GM19238 (cell line): ENCODE measurements around the gene EDRF1.
"Not testable (repeated sequence)": the region's sequence is repeated elsewhere in the genome, so short reads cannot be mapped to it uniquely, and the experiment has no call there.

Experiments
- DNase-seq: peaks from one replicate; pipeline ENCODE4 v3.0.0; 2011; ENCODE audit warnings: low spot score; ENCODE audit not compliant: insufficient read length

The EDRF1 gene

DNA sequence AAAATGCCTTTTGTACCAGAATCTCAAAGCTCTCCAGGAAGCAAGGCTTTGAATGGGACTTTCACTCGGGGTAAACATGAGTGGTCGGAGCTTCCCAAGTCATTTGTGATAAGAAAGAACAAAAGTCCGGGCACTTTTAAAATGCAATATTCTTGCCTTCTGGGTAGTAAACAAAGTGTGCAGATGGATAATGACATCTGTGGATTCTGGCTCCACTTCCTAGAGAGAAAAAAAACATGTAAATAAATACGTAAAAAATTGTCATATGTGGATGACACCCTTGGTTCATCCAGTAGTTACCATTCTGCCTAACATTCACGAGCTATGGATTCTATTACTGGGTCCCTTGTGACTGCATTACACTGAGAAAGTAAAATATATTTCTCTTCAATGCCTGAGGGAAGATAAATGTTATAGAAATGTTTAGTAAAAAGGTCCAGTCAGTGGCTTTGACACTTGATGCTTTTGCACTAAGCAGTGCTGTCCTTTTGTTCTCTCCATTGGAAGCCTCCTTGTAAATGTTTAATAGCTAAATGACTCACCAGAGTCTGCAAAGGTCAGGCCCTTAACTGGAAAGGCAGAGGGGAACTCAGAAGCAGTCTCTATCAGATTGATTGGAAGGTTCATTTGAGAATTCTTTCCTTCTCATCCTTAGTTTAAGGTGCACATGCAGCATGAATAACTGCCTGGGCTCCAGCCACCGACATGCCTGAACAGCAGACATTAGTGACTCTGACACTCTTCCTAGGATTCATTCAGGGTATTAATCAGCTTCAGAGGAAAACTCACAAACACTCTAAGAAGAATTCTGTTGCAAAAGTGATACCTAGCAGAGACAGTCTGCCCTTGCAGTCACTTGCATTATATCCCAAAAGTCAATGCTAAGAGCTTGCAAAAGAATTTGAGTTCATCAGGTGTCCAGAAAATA is 11.7 kb upstream of the EDRF1 start:
- DNase-seq = no peak

DNA sequence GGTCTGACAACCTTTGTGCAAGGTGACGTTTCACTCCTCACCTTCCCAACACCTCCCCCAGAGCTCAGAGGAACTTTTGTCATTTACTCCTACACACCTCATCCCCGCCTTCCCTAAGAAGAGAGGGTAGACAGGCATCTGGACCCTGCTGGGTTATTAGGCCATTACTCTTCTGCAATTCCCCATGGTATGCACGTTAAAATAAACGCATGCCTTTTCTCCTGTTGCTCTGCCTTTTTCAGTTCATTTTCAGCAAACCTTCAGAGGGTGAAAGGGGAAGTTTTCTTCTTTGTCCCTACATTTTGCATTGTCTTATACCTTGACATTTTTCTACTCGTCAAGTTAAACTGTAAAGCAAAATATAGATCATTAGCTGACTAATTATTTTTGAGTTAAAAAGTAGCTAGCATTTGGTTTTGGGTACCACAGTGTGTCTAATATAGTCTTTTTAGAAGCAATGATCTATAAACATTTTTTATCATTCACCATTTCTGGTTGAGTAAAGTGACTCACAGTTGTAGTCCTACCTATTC is 10.5 kb upstream of the EDRF1 start:
- no peak for DNase-seq

DNA sequence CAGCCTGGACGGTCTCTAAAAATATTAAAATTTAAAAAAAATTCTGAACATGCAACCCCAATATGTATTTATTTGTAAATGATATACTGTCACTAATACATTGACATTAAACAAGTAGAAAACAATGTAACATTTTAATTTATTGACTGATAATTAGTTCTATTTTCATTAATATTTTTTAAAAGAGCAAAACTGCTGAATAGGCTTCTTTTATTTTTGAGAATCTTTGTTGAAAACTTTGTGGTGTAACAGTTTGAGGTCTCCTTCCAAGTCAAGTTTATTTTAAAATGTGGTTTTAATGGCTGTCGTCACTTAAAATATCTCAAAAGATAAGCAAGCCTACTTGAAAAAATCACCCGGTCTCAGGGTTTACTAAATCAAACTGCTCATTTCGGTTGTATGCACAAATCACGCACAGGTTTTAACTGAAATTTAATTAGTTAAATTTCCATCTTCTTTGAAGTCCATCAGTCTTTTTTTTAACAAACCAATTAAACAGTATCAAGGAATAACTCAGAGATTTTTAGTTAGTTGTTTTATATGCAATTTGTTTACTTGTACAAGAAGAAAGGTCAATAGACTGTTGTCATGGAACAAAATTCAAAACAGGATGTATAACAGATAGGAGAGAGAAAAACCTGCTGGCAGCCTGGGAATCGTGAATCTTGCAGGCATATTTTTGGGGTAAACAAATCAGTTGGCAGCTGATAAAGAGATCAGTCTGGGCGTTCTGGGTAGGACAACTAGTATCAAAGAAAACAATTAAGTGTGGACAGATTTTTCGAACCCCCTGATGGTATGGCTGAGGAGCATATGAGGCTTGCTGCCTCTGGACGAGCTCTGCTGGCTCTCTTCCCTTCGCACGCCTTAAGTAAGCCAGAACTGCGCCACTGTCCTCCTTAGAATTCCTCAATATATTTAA is 9.7 kb upstream of the EDRF1 start:
- DNase-seq = no peak

DNA sequence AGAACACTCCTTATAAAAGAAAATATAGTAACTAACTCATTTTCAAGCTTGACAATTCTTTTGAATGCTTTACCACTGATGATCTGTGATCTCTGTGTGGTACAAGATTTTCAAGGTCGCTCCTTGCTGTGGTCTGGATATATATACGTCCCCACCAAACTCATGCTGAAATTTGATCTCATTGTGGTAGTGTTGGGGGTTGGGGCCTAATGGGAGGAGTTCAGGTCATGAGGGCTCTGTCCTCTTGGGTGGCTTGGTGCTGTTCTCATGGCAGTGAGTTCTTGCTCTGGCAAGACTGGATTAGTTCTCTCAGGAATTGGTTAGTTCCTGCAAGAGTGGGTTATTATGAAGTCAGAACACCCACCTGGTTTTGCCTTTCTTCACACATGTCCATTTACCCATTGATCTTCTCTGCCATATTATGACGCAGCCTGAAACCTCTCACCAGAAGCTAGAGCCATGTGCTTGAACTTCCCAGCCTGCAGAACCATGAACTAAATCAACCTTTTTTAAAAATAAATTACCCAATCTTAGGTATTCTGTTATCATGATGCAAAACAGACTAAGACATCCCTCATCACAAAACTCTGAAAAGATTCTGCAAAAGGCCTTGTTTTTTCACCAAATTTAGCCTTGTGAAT is 8.3 kb upstream of the EDRF1 start:
- no peak for DNase-seq

DNA sequence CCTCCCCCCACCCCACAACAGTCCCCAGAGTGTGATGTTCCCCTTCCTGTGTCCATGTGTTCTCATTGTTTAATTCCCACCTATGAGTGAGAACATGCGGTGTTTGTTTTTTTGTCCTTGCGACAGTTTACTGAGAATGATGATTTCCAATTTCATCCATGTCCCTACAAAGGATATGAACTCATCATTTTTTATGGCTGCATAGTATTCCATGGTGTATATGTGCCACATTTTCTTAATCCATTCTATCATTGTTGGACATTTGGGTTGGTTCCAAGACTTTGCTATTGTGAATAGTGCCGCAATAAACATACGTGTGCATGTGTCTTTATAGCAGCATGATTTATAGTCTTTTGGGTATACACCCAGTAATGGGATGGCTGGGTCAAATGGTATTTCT is 4.8 kb upstream of the EDRF1 start:
- DNase-seq = not testable (repeated sequence)

DNA sequence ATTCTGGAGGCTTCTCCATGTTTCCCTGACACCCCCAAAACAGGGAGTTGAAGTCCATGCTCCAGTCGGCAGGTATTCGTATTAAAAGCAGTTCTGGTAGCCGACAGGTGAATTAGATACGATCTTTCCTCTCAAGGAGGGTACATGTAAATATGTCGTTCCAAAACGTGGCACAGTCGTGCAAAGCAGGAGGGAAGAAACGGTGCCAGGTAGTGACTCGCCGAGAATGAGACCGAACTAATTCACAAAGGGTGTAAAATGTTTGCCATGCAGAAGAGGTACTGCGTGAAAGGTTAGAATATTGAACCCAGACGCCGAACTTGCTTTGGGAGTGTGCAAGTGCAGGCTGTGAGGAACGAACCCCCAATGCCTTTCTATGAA is 483 bp downstream of the EDRF1 start:
- DNase-seq = no peak

DNA sequence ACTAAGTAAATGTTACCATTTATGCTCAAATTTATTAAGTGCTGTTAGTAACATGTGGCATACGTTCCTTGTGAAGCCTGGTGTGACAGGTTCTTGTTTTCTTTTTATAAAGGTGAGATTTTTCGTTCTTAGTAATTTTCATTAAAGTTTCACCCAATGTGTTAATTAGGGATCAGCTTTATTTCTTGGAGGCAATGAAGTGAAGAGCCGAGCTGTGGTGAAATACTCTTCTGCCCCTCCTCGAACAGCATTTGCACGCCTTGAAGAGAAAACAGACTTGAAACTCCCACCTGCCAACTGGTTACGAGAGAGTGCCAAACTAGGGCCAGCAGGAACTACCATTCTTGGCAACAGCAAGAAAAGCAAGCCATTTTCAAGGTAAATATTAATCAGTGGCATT is 1.5 kb downstream of the EDRF1 start:
- peak; percentile 8 for DNase-seq

DNA sequence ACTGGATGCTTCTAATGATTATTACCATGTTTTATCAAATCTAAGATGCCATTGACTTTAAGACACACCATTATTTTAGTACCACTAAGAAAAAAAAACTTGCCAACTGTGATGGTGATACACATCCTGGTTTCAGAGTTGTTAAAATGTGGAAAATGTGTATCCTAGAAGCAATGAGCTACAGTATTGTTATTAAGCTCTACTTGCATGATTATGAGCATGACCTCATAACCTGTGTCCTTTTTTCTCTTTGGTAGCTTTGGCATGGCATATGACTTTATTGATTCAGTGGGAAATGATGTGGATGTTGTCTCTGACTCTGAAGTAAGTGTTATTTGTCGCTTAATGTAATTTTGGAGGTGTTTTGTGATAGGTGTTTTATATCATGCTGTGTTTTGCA is 3.3 kb downstream of the EDRF1 start:
- DNase-seq = no peak

DNA sequence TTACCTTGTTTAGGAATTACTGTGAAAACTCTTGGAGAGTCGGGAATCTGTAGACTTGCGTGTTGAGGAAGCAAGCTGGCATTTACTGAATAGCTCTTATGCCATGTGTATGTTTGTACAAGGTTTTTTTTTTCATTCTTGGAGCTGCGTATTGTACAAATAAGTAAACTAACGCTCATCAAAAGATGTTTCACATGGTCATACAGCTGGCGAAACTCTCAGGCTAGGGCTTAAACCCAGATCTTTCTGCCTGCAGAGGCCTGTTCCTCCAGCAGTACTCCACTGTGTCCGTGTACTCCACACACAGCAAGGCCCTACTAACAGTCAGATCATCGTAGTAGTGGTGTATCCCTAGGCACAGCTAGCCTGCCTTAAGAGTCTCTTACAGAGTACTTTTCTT is 7.4 kb downstream of the EDRF1 start:
- DNase-seq = no peak

DNA sequence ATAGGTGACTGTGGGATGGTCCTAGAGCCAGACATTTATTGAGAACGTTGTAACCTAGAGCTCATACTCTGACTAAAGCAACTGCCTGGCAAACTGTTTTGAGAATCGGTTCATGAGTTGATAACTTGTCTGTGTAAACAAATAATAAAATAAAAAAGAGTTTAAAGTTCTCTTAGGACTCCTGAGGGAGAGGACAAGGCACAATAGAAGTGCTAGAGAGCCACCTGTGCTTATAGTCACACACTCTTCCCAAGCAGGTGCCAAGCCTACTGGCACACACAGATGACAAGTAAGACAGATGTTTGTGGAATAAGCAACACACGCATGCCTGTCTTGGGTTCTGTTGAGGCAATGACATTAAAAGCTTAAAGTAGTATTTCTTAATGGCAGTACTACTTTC is 7.9 kb downstream of the EDRF1 start:
- DNase-seq = no peak

DNA sequence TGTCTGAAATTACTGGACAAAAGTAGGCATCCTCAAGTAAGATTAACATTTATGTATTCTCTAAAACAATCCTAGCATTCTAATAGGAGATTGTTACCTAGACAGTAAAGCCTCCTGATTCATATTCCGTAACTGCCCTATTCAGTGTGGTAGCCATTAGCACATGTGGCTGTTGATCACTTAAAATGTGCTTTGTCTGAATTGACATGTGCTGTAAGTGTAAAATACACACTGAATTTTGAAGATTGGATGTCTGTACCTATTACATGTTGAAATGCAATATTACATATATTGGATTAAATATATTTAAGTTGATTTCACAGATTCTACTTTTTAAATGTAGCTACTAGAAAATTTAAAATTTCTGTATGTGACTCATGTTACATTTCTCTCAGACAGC is 14.6 kb downstream of the EDRF1 start:
- DNase-seq = no peak

DNA sequence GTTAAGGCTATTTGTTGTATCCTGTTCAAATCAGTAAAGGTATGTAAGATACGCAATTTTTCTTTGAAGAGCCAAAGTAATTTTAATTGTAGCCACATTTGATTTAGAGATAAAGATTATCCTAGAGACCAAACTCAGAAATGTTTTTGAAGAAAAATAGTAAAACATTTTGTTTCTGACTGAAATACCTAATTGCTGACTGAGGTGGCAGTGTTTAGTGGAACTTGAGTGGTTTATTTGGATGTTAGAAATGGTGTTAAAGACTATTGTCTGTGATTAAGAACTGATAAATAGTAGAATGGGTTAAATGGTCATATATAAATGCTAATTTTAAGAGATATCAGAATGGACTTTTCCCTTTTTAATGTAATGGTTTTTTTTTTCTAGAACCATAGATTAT is 15.3 kb downstream of the EDRF1 start:
- DNase-seq = no peak

DNA sequence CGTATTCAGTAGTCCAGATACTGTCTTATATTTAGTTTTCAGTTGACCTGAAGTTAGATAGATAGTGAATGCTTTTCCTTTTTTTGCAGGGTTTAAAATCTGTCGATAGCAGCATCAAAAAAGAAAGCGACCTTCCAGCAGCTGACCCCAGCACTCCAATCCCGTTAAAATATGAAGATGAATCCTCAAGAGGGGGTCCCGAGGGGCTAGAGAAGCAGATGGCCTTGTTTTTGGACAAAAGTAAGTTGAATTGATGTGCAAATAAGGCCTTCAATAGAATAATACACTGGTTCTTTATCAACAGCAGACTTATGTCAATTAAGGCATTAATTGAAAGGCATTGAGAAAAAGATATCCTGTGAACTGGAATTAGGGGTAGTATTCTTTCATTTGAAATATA is 18.7 kb downstream of the EDRF1 start:
- DNase-seq = no peak

DNA sequence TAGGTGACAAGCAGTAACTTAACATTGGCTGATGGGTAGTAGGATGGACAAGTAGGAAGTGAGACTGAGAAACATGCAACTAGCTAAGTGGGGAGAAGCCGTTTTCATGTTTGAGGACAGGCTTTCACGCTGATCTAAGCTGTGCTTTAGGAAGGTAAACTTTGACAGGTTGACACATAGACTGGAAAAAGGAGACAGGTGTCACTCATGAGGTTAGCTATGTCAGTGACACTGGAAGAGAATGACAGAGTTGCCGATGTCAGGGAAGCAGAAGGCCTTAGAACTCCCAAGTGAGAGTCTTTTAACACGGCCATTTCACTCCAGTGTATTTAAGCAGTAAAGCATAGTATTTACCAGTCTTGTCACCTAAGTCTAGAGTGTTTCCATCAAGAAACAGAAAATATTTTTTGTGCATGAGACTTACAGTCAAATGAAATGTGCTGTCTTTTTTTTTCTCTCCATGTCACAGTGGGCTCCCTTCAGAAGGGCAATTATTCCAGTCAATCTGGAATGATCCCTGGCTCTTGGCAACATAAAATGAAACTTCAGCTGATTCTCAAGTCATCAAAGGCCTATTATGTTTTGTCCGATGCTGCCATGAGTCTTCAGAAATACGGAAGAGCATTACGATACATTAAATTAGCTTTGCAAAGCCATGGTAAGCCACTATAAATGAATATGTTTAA is 20.6 kb downstream of the EDRF1 start:
- DNase-seq = no peak

DNA sequence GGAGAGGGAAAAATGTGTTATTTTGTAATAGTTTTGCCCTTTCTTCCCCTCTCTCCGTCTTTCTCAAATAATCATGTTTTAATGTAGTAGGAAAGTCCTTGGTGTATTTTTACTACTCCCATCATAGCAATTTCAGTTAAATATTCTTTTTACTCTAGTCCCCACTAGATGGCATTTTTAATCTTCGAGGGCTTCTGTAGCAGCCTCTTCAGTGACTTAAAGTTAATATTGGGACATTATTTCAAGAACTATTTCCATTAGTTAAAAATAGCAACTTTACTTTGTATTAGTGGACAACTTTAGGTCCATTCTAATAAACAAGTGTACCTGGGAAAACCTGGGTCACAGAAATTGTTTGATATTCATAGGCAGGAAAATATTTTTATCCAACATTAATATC is 23.0 kb downstream of the EDRF1 start:
- DNase-seq = no peak

DNA sequence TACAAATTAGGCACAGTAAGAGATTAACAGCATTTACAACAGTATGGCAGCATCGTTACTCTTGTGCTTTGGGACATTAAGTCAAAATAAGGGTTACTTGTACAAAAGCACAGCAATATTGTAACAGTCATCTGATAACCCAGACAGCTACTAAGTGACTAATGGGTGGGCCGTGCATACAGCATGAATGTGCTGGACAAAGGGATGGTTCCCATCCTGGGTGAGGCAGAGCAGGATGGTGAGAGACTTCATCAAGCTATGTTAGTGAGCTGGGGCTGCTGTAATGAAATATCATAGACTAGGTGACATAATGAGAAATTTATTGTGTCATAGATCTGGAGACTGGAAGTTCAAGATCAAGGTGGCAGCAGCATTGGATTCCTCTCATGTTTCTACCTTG is 25.4 kb downstream of the EDRF1 start:
- DNase-seq = no peak

DNA sequence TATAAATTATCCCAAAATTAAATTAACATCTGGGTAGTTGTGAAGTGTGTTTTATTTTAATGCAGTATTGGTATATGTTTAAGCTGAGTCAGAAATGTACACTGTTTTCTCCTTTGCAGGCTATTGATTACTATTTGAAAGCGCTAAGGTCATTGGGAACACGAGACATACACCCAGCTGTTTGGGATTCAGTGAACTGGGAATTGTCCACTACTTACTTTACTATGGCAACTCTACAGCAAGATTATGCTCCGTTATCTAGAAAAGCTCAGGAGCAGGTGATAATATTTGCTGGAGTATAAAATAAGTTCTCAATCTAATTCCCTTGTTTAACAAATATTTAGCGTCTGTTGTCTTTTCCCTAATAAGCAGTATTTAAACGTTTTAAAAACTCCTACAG is 27.9 kb downstream of the EDRF1 start:
- DNase-seq = no peak

DNA sequence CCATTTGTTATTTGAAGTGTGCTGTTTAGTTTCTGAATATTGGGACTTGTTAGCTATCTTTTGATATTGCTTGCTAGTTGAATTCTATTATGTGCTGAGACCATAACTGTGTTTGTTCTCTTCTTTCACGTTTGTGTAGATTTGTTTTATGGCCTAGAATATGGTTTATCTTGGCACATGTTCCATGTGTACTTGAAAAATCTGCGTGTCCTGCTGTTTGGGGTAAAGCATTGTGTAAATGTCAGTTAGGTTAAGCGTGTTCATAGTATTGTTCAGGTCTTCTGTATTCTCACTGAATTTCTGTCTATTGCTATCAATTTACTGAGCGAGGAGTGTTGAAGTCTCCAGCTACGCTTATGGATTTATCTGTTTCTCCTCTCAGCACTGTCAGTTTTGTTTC is 36.7 kb downstream of the EDRF1 start:
- no peak for DNase-seq

DNA sequence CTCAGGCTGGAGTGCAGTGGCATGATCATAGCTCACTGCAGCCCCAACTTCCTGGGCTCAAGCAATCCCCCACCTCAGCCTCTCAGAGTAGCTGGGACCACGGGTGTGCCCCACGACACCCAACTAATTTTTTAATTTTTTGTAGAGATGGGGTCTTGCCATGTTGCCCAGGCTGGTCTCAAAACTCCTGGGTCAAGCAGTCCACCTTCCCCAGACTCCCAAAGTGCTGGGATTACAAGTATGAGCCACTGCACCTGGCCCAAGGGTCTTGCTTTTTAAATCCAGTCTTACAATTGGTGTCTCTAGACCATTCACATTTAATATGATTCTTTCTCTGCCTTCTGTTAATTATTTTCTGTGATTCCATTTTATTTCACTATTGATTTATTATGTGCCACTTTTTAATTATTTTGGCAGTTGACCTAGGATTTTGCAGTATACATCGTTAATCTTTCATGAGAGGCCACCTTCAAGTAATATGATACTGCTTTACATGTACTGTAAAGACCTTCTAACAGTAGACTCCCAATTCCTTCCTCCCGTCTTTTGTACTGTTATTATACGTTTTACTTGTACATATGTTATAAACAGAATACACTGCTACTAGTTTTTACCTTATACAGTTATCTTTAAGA is 37.5 kb downstream of the EDRF1 start:
- no peak for DNase-seq

DNA sequence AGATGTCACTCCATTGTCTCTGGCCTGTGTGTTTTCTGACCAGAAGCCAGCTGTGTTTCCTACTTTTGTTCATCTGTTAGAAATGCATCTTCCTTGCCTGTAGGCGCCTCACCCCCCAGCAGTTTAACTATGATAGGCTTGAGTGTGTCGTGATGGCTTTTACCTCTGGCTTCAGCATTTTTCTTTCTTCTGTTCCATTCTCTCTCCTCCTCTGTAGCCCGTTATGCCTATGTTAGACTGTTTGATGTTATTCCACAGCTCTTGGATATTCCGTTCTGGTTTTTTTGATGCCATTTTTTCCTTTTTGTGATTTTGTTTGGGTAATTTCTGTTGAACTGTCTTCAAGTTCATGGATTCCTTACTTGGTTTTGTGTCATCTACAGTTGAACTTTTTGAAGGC is 38.2 kb downstream of the EDRF1 start:
- no peak for DNase-seq

DNA sequence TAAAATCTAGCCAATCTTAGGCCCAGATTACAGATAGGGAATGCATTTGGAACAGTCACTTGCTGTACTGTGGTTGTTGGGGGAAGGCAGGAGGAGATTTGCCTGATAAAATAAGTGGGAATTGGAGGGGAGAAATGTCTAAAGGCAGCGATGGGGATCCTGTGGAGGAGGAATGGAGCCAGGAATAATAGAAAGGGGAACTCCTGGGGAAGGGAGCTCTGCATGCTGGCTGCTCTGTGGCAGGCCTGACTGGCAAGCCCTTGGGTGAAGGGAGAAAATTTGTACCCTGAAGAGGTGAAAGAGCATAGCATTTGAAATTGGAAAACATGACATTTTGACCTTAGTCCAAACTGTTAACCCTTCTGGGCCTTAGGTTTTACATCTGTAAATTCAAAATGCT is 42.5 kb downstream of the EDRF1 start:
- no peak for DNase-seq
